GM21367 (cell line): ENCODE results near the gene DUSP28.

Experiments
- ATAC-seq: cut with Tn5 transposase; IDR thresholded peaks from one replicate; pipeline ENCODE4 v1.9.1; 2021; ENCODE audit not compliant: unreplicated experiment

DUSP28 gene

GRCh38 chr2:240597419-240598181 is 37.4 kb downstream of the DUSP28 start:
- no peak for ATAC-seq

GRCh38 chr2:240598311-240598911 is 38.3 kb downstream of the DUSP28 start:
- ATAC-seq, result no peak

- ATAC-seq, result no peak
Measured at GRCh38 chr2:240599141-240599583, 39.0 kb downstream of the DUSP28 start.

- ATAC-seq, result no peak
Measured at GRCh38 chr2:240600451-240600961, 40.3 kb downstream of the DUSP28 start.

- ATAC-seq, result no peak
Measured at GRCh38 chr2:240601061-240601830, 41.1 kb downstream of the DUSP28 start.

- ATAC-seq, result no peak
Measured at GRCh38 chr2:240601831-240602160, 41.6 kb downstream of the DUSP28 start.

- no peak for ATAC-seq
Measured at GRCh38 chr2:240602266-240603050, 42.3 kb downstream of the DUSP28 start.

- no peak for ATAC-seq
Measured at GRCh38 chr2:240603081-240603835, 43.1 kb downstream of the DUSP28 start.

GRCh38 chr2:240603846-240604245 is 43.7 kb downstream of the DUSP28 start:
- ATAC-seq, result no peak

GRCh38 chr2:240604291-240604938 is 44.3 kb downstream of the DUSP28 start:
- ATAC-seq, result no peak

- no peak for ATAC-seq
Measured at GRCh38 chr2:240604939-240605716, 45.0 kb downstream of the DUSP28 start.

- no peak for ATAC-seq
Measured at GRCh38 chr2:240605867-240606743, 45.9 kb downstream of the DUSP28 start.

GRCh38 chr2:240611601-240612210 is 51.5 kb downstream of the DUSP28 start:
- ATAC-seq, result no peak
